ENCODE results near the gene RALGPS2. TPM values are rescaled to one million over a fixed set of nuclear protein-coding genes. Genes with fewer than 3 reads are reported as not detected.

The RALGPS2 gene
- total RNA-seq, 2 experiments from 2014 or later = 4.8 to 5.5 TPM

- POLR2A ChIA-PET = no interaction called here
- ATAC-seq (peak; percentile 46), DNase-seq (peak; percentile 41)
- Mint-ChIP-seq H3K36me3 (ENCODE audit: low read depth) (no peaks in the 10 kb centered on the region), H3K27ac (no peak overlapping the region), H3K9me3 (ENCODE audit: low read depth) (no peaks in the 10 kb centered on the region), H3K27me3 (no peaks in the 10 kb centered on the region), H3K4me3 (peak overlapping the region; percentile 79), H3K4me1 (peaks cover 20% of the 10 kb centered on the region)
- CTCF ChIA-PET = interaction anchor here (0.9 kb wide), 1 partner anchor 193 kb away, joined by 3 read pairs; no protein-coding TSS in a partner anchor
- intact Hi-C loops (cut with DNase I, micrococcal nuclease) = loop anchor here (1.0 to 5.0 kb wide), 6 partner anchors 183 to 1227 kb away; partner anchors contain the start of genes CEP350 (in 1 of the 2), FAM20B (in 1 of the 2) and TOR1AIP1 (in 1 of the 2)
These were observed 532 bp downstream of the RALGPS2 start for GRCh38 chr1:178725466-178726086.

- H3K36me3 Mint-ChIP-seq (ENCODE audit: low read depth) = no peaks in the 10 kb centered on the region
- peak; percentile 73 for ATAC-seq
- CTCF ChIA-PET = interaction anchor here (0.5 to 1.3 kb wide), 5 partner anchors 9 to 1236 kb away, joined by 3 to 5 read pairs (median 3); no protein-coding TSS in a partner anchor
- POLR2A ChIA-PET = no interaction called here
- intact Hi-C loops (cut with DNase I, micrococcal nuclease) = loop anchor here (2.0 to 5.0 kb wide), 5 partner anchors 301 to 1226 kb away; partner anchors contain the start of genes CEP350 (in 1 of the 2), FAM20B (in 1 of the 2) and TOR1AIP1 (in 1 of the 2)
- peak overlapping the region; percentile 64 for H3K27ac Mint-ChIP-seq
- peak overlapping the region; percentile 79 for H3K4me3 Mint-ChIP-seq
- DNase-seq = peak; percentile 73
- no peaks in the 10 kb centered on the region for H3K9me3 Mint-ChIP-seq (ENCODE audit: low read depth)
- H3K27me3 Mint-ChIP-seq = no peaks in the 10 kb centered on the region
- H3K4me1 Mint-ChIP-seq = peaks cover 20% of the 10 kb centered on the region
These were observed 1.1 kb downstream of the RALGPS2 start for GRCh38 chr1:178726087-178726517.

GRCh38 chr1:178726545-178726944 lies 1.5 kb downstream of the RALGPS2 start:
- peaks cover 20% of the 10 kb centered on the region for H3K4me1 Mint-ChIP-seq
- intact Hi-C loops (cut with DNase I, micrococcal nuclease) = loop anchor here (2.0 to 5.0 kb wide), 5 partner anchors 301 to 1226 kb away; partner anchors contain the start of genes CEP350 (in 1 of the 2), FAM20B (in 1 of the 2) and TOR1AIP1 (in 1 of the 2)
- H3K27me3 Mint-ChIP-seq = no peaks in the 10 kb centered on the region
- no peaks in the 10 kb centered on the region for H3K36me3 Mint-ChIP-seq (ENCODE audit: low read depth)
- ATAC-seq (no peak), DNase-seq (no peak)
- no peak overlapping the region for H3K27ac Mint-ChIP-seq
- ChIA-PET CTCF (interaction anchor here (0.5 to 1.3 kb wide), 5 partner anchors 9 to 1236 kb away, joined by 3 to 5 read pairs (median 3); no protein-coding TSS in a partner anchor), POLR2A (interaction anchor here (0.7 kb wide), 1 partner anchor 16 kb away, joined by 3 read pairs; no protein-coding TSS in a partner anchor)
- peak overlapping the region; percentile 79 for H3K4me3 Mint-ChIP-seq
- H3K9me3 Mint-ChIP-seq (ENCODE audit: low read depth) = peaks cover under 1% of the 10 kb centered on the region

GRCh38 chr1:178727014-178727895 lies 2.2 kb downstream of the RALGPS2 start:
- POLR2A ChIA-PET = interaction anchor here (0.7 kb wide), 1 partner anchor 17 kb away, joined by 3 read pairs; no protein-coding TSS in a partner anchor

GRCh38 chr1:178733972-178734371 lies 8.9 kb downstream of the RALGPS2 start:
- Mint-ChIP-seq H3K4me3 (no peak overlapping the region), H3K27ac (no peak overlapping the region), H3K4me1 (peaks cover 2% of the 10 kb centered on the region), H3K9me3 (ENCODE audit: low read depth) (peaks cover 5% of the 10 kb centered on the region), H3K27me3 (no peaks in the 10 kb centered on the region), H3K36me3 (ENCODE audit: low read depth) (no peaks in the 10 kb centered on the region)
- POLR2A ChIA-PET = no interaction called here
- CTCF ChIA-PET = no interaction called here
- ATAC-seq = no peak
- DNase-seq = no peak
- intact Hi-C loops (cut with DNase I, micrococcal nuclease) = no loop called here

More at GRCh38 chr1:178727014-178727895, 2.2 kb downstream of the RALGPS2 start:
- Mint-ChIP-seq H3K36me3 (ENCODE audit: low read depth) (no peaks in the 10 kb centered on the region), H3K9me3 (ENCODE audit: low read depth) (peaks cover 5% of the 10 kb centered on the region), H3K4me1 (peaks cover 20% of the 10 kb centered on the region), H3K27me3 (no peaks in the 10 kb centered on the region), H3K4me3 (no peak overlapping the region), H3K27ac (no peak overlapping the region)
- DNase-seq = no peak
- ATAC-seq = no peak
- CTCF ChIA-PET = interaction anchor here (0.6 to 1.3 kb wide), 3 partner anchors 8 to 276 kb away, joined by 3 to 5 read pairs (median 3); no protein-coding TSS in a partner anchor
- intact Hi-C loops (cut with DNase I, micrococcal nuclease) = loop anchor here (2.0 to 5.0 kb wide), 5 partner anchors 300 to 1225 kb away; partner anchors contain the start of genes CEP350 (in 1 of the 2), FAM20B (in 1 of the 2) and TOR1AIP1 (in 1 of the 2)

- intact Hi-C loops (cut with DNase I, micrococcal nuclease) = no loop called here
- Mint-ChIP-seq H3K27me3 (no peaks in the 10 kb centered on the region), H3K36me3 (ENCODE audit: low read depth) (peaks cover 14% of the 10 kb centered on the region), H3K4me1 (peaks cover 7% of the 10 kb centered on the region), H3K9me3 (ENCODE audit: low read depth) (no peaks in the 10 kb centered on the region), H3K4me3 (no peak overlapping the region), H3K27ac (no peak overlapping the region)
- ChIA-PET POLR2A (no interaction called here), CTCF (interaction anchor here (0.5 to 1.4 kb wide), 3 partner anchors 15 to 200 kb away, joined by 3 to 5 read pairs (median 5); no protein-coding TSS in a partner anchor)
- ATAC-seq = no peak
- no peak for DNase-seq
These were observed 13.7 kb downstream of the RALGPS2 start for GRCh38 chr1:178738780-178739179.

- H3K9me3 Mint-ChIP-seq (ENCODE audit: low read depth) = no peaks in the 10 kb centered on the region
- CTCF ChIA-PET = interaction anchor here (0.6 to 1.4 kb wide), 4 partner anchors 13 to 138 kb away, joined by 3 to 5 read pairs (median 4); no protein-coding TSS in a partner anchor
- ATAC-seq (no peak), DNase-seq (no peak)
- H3K4me1 Mint-ChIP-seq = peaks cover 7% of the 10 kb centered on the region
- POLR2A ChIA-PET = no interaction called here
- no peak overlapping the region for H3K27ac Mint-ChIP-seq
- peaks cover 14% of the 10 kb centered on the region for H3K36me3 Mint-ChIP-seq (ENCODE audit: low read depth)
- no peaks in the 10 kb centered on the region for H3K27me3 Mint-ChIP-seq
- intact Hi-C loops (cut with DNase I, micrococcal nuclease) = no loop called here
- no peak overlapping the region for H3K4me3 Mint-ChIP-seq
These were observed 14.4 kb downstream of the RALGPS2 start for GRCh38 chr1:178739285-178740045.

GRCh38 chr1:178740491-178740890 lies 15.4 kb downstream of the RALGPS2 start:
- Mint-ChIP-seq H3K27me3 (no peaks in the 10 kb centered on the region), H3K27ac (no peak overlapping the region), H3K36me3 (ENCODE audit: low read depth) (peaks cover 14% of the 10 kb centered on the region), H3K4me1 (peaks cover 5% of the 10 kb centered on the region), H3K4me3 (no peak overlapping the region), H3K9me3 (ENCODE audit: low read depth) (no peaks in the 10 kb centered on the region)
- DNase-seq (no peak), ATAC-seq (peak; percentile 26)
- POLR2A ChIA-PET = no interaction called here
- intact Hi-C loops (cut with DNase I, micrococcal nuclease) = no loop called here
- CTCF ChIA-PET = interaction anchor here (1.2 kb wide), 1 partner anchor 12 kb away, joined by 3 read pairs; no protein-coding TSS in a partner anchor

GRCh38 chr1:178740924-178741323 lies 15.9 kb downstream of the RALGPS2 start:
- POLR2A ChIA-PET = no interaction called here
- no peak for DNase-seq
- no peak overlapping the region for H3K27ac Mint-ChIP-seq
- intact Hi-C loops (cut with DNase I, micrococcal nuclease) = no loop called here
- CTCF ChIA-PET = interaction anchor here (0.7 to 1.2 kb wide), 2 partner anchors 11 to 576 kb away, joined by 3 read pairs; no protein-coding TSS in a partner anchor
- H3K4me3 Mint-ChIP-seq = no peak overlapping the region
- H3K36me3 Mint-ChIP-seq (ENCODE audit: low read depth) = peaks cover 14% of the 10 kb centered on the region
- no peaks in the 10 kb centered on the region for H3K9me3 Mint-ChIP-seq (ENCODE audit: low read depth)
- peaks cover 5% of the 10 kb centered on the region for H3K4me1 Mint-ChIP-seq
- no peaks in the 10 kb centered on the region for H3K27me3 Mint-ChIP-seq
- ATAC-seq = peak; percentile 39

GRCh38 chr1:178743801-178744200 lies 18.8 kb downstream of the RALGPS2 start:
- intact Hi-C loops (cut with DNase I, micrococcal nuclease) = no loop called here
- POLR2A ChIA-PET = no interaction called here
- no peak overlapping the region for H3K4me3 Mint-ChIP-seq
- peaks cover 14% of the 10 kb centered on the region for H3K36me3 Mint-ChIP-seq (ENCODE audit: low read depth)
- DNase-seq (no peak), ATAC-seq (no peak)
- H3K9me3 Mint-ChIP-seq (ENCODE audit: low read depth) = no peaks in the 10 kb centered on the region
- no peak overlapping the region for H3K27ac Mint-ChIP-seq
- peaks cover 5% of the 10 kb centered on the region for H3K4me1 Mint-ChIP-seq
- no peaks in the 10 kb centered on the region for H3K27me3 Mint-ChIP-seq
- CTCF ChIA-PET = interaction anchor here (1.0 kb wide), 1 partner anchor 9 kb away, joined by 3 read pairs; no protein-coding TSS in a partner anchor

All from activated CD4-positive, alpha-beta T cell treated with anti-CD3 and anti-CD28 coated beads for 36 hours (primary cell).